ENCODE data around the gene ENDOU.

Gene ENDOU

GRCh38 chr12:47700263-47700662, 25.0 kb downstream of the ENDOU start:
- Mint-ChIP-seq H3K9me3 (no peaks in the 10 kb centered on the region), H3K36me3 (ENCODE audit: low read depth) (peaks cover 64% of the 10 kb centered on the region), H3K4me3 (no peak overlapping the region), H3K27ac (no peak overlapping the region), H3K4me1 (peaks cover 18% of the 10 kb centered on the region), H3K27me3 (ENCODE audit: low read depth) (no peaks in the 10 kb centered on the region)
- TF ChIP-seq, protein P1, sequence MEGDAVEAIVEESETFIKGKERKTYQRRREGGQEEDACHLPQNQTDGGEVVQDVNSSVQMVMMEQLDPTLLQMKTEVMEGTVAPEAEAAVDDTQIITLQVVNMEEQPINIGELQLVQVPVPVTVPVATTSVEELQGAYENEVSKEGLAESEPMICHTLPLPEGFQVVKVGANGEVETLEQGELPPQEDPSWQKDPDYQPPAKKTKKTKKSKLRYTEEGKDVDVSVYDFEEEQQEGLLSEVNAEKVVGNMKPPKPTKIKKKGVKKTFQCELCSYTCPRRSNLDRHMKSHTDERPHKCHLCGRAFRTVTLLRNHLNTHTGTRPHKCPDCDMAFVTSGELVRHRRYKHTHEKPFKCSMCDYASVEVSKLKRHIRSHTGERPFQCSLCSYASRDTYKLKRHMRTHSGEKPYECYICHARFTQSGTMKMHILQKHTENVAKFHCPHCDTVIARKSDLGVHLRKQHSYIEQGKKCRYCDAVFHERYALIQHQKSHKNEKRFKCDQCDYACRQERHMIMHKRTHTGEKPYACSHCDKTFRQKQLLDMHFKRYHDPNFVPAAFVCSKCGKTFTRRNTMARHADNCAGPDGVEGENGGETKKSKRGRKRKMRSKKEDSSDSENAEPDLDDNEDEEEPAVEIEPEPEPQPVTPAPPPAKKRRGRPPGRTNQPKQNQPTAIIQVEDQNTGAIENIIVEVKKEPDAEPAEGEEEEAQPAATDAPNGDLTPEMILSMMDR (IDR thresholded peaks at IDR 0.05; ENCODE audit: unreplicated experiment in 3 of 3): no peak

DNA sequence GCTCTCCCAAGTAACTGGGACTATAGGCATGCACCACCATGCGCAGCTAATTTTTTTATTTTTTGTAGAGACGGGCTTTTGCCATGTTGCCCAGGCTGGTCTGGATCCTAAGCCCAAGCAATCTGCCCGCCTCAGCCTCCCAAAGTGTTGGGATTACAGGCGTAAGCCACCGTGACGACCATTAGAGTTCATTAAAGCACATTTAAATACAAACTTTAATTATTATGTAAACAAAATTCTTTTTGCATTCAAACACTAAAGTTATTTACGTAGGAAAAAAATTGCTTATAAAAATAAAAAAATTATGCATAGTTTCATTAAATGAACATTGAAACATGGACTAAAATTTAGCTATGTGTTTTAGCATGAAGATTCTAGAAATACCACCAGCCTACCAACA, 26.7 kb downstream of the ENDOU start:
- Mint-ChIP-seq H3K9me3 (no peaks in the 10 kb centered on the region), H3K4me1 (peaks cover 11% of the 10 kb centered on the region), H3K36me3 (ENCODE audit: low read depth) (peaks cover 75% of the 10 kb centered on the region), H3K27me3 (ENCODE audit: low read depth) (no peaks in the 10 kb centered on the region), H3K27ac (no peak overlapping the region), H3K4me3 (no peak overlapping the region)
- TF ChIP-seq, protein P1 (IDR thresholded peaks at IDR 0.05; ENCODE audit: unreplicated experiment in 3 of 3): no peak

- TF ChIP-seq, protein P1 (IDR thresholded peaks at IDR 0.05; ENCODE audit: unreplicated experiment in 3 of 3): no peak
Measured at GRCh38 chr12:47698055-47698454, 27.2 kb downstream of the ENDOU start.

GRCh38 chr12:47689215-47689614, 36.1 kb downstream of the ENDOU start:
- Mint-ChIP-seq H3K9me3 (peaks cover 3% of the 10 kb centered on the region), H3K27me3 (ENCODE audit: low read depth) (no peaks in the 10 kb centered on the region), H3K36me3 (ENCODE audit: low read depth) (peaks cover 51% of the 10 kb centered on the region), H3K4me1 (no peaks in the 10 kb centered on the region), H3K4me3 (no peak overlapping the region), H3K27ac (no peak overlapping the region)
- TF ChIP-seq, protein P1 (IDR thresholded peaks at IDR 0.05; ENCODE audit: unreplicated experiment in 3 of 3): no peak

More at GRCh38 chr12:47698055-47698454, 27.2 kb downstream of the ENDOU start:
- Mint-ChIP-seq H3K4me3 (no peak overlapping the region), H3K27me3 (ENCODE audit: low read depth) (no peaks in the 10 kb centered on the region), H3K4me1 (peaks cover 6% of the 10 kb centered on the region), H3K27ac (no peak overlapping the region), H3K9me3 (peaks cover 1% of the 10 kb centered on the region), H3K36me3 (ENCODE audit: low read depth) (peaks cover 76% of the 10 kb centered on the region)

GRCh38 chr12:47687636-47688035, 37.7 kb downstream of the ENDOU start:
- H3K27ac Mint-ChIP-seq: no peak overlapping the region
- no peak overlapping the region for H3K4me3 Mint-ChIP-seq
- TF ChIP-seq, protein P1 (IDR thresholded peaks at IDR 0.05; ENCODE audit: unreplicated experiment in 3 of 3): no peak
- H3K27me3 Mint-ChIP-seq (ENCODE audit: low read depth): no peaks in the 10 kb centered on the region
- no peaks in the 10 kb centered on the region for H3K4me1 Mint-ChIP-seq
- H3K36me3 Mint-ChIP-seq (ENCODE audit: low read depth): peaks cover 47% of the 10 kb centered on the region
- H3K9me3 Mint-ChIP-seq: no peaks in the 10 kb centered on the region

- Mint-ChIP-seq H3K27me3 (ENCODE audit: low read depth) (no peaks in the 10 kb centered on the region), H3K9me3 (no peaks in the 10 kb centered on the region), H3K4me3 (no peak overlapping the region), H3K4me1 (no peaks in the 10 kb centered on the region), H3K36me3 (ENCODE audit: low read depth) (peaks cover 44% of the 10 kb centered on the region), H3K27ac (no peak overlapping the region)
- TF ChIP-seq, protein P1 (IDR thresholded peaks at IDR 0.05; ENCODE audit: unreplicated experiment in 3 of 3): peak; percentile 71 to 79 (median 74)
Measured at GRCh38 chr12:47686645-47687240, 38.5 kb downstream of the ENDOU start.
